HCT116 (cell line): ENCODE measurements around the gene ADGRA3. TPM values are rescaled to one million over a fixed set of nuclear protein-coding genes. Genes with fewer than 3 reads are reported as not detected.

ENCODE experiments used
- ATAC-seq: fragments of 200-7000 bp; cut with Tn5 transposase; 2 replicates; pipeline ENCODE4 v1.9.1; 2020; ENCODE audit warnings: mild to moderate bottlenecking, moderate library complexity
- BruUV-seq: library from RNA; stranded (reverse); fragments of 400-500 nt; replicated peaks from 2 replicates; lab custom pipeline; 2021; lab: Mats Ljungman, UMichigan
- CTCF ChIA-PET: fragments of 300-600 bp; sonication (Branson Sonifier 250); formaldehyde crosslinking; loops from one replicate; lab custom pipeline; 2021; ENCODE audit warnings: antibody characterized with exemption; lab: Charles Lee
- POLR2A ChIA-PET: fragments of 300-600, 350-600 bp; sonication (Branson Sonifier 250); formaldehyde crosslinking; loops from one replicate; lab custom pipeline; 2021; ENCODE audit warnings: antibody characterized with exemption; lab: Charles Lee
- RAD21 ChIA-PET, 2 experiments: fragments of 300-600 bp; sonication (Branson Sonifier 250); formaldehyde crosslinking; loops; one replicate each; lab custom pipeline; 2023; ENCODE audit warnings: low total read pairs in 2 of 2; ENCODE audit not compliant: uncharacterized antibody in 2 of 2, unreplicated experiment in 2 of 2, low non-redundant PET in 1 of 2; lab: Charles Lee
- DNase-seq: peaks from one replicate; pipeline ENCODE4 v3.0.0-alpha.2; 2010; ENCODE audit warnings: low read depth, low spot score
- H2AFZ ChIP-seq: fragments of 200-600 bp; shearing (Covaris generic), sonication (generic); 2 replicates; pipeline ENCODE4 v1.6.1; 2017; ENCODE audit warnings: low read depth, mixed run types, mixed read lengths, antibody characterized with exemption, low read length; ENCODE audit not compliant: poor library complexity, severe bottlenecking
- H3K27ac ChIP-seq: 2 replicates; pipeline ENCODE4 v1.5.1; 2012; ENCODE audit warnings: low read depth, low read length
- H3K27me3 ChIP-seq: fragments of 200-600 bp; sonication (generic); 2 replicates; pipeline ENCODE4 v1.6.1; 2016; ENCODE audit warnings: mixed run types, low read length, mixed read lengths; ENCODE audit not compliant: insufficient read depth
- H3K36me3 ChIP-seq, 2 experiments: fragments of 200-500 bp in 1 of 2; fragments of 200-600 bp in 1 of 2; sonication (Bioruptor generic) in 1 of 2; sonication (generic) in 1 of 2; 2 replicates each; pipeline versions ENCODE4 v1.5.1 to v1.6.1; 2014 to 2016; ENCODE audit warnings: low read length in 2 of 2, inconsistent platforms in 1 of 2, mixed read lengths in 1 of 2, mixed run types in 1 of 2; ENCODE audit not compliant: insufficient read depth in 2 of 2, control insufficient read depth in 1 of 2
- H3K4me1 ChIP-seq, 2 experiments: fragments of 200-600 bp in 1 of 2; sonication (generic) in 1 of 2; 2 replicates each; pipeline versions ENCODE4 v1.5.1 to v1.6.1; 2012 to 2017; ENCODE audit warnings: low read length in 2 of 2, inconsistent platforms in 1 of 2, mild to moderate bottlenecking in 1 of 2, mixed read lengths in 1 of 2, mixed run types in 1 of 2, moderate library complexity in 1 of 2; ENCODE audit not compliant: insufficient read depth in 2 of 2, control insufficient read depth in 1 of 2
- H3K4me2 ChIP-seq: fragments of 200-600 bp; sonication (generic); 2 replicates; pipeline ENCODE4 v1.6.1; 2017; ENCODE audit warnings: mixed run types, low read length, mixed read lengths
- H3K4me3 ChIP-seq, 2 experiments: fragments of 200-600 bp in 1 of 2; sonication (generic) in 1 of 2; replicated peaks in 1 of 2; 2 replicates each; pipeline ENCODE4 v1.5.1; 2011 to 2016; ENCODE audit warnings: low read length in 2 of 2, control low read depth in 1 of 2, low read depth in 1 of 2, mild to moderate bottlenecking in 1 of 2, mixed read lengths in 1 of 2, mixed run types in 1 of 2
- H3K79me2 ChIP-seq: fragments of 200-600 bp; sonication (generic); 2 replicates; pipeline ENCODE4 v1.6.1; 2017; ENCODE audit warnings: mild to moderate bottlenecking, mixed run types, low read length, moderate library complexity, mixed read lengths; ENCODE audit not compliant: insufficient read depth
- H3K9ac ChIP-seq: fragments of 200-600 bp; sonication (generic); 2 replicates; pipeline ENCODE4 v1.6.1; 2016; ENCODE audit warnings: low read length, mixed read lengths
- H3K9me2 ChIP-seq: fragments of 200-600 bp; sonication (generic), shearing (Covaris generic); 2 replicates; pipeline ENCODE4 v1.6.1; 2017; ENCODE audit warnings: mixed run types, mild to moderate bottlenecking, moderate library complexity; ENCODE audit not compliant: insufficient read depth
- H3K9me3 ChIP-seq, 2 experiments: fragments of 200-500 bp in 1 of 2; fragments of 200-600 bp in 1 of 2; sonication (Bioruptor generic) in 1 of 2; sonication (generic) in 1 of 2; 2 replicates each; pipeline ENCODE4 v1.6.1; 2014 to 2017; ENCODE audit warnings: low read length in 2 of 2, mixed read lengths in 2 of 2, inconsistent platforms in 1 of 2, low read depth in 1 of 2, mild to moderate bottlenecking in 1 of 2, mixed run types in 1 of 2, moderate library complexity in 1 of 2; ENCODE audit not compliant: control insufficient read depth in 1 of 2, insufficient read depth in 1 of 2
- H4K20me1 ChIP-seq: fragments of 200-600 bp; sonication (generic), shearing (Covaris generic); 2 replicates; pipeline ENCODE4 v1.6.1; 2017; ENCODE audit warnings: mixed run types, mild to moderate bottlenecking, moderate library complexity; ENCODE audit not compliant: insufficient read depth
- CBX3 ChIP-seq: IDR thresholded peaks from 2 replicates; pipeline ENCODE4 v1.6.1; 2012; ENCODE audit warnings: low read depth
- CEBPB ChIP-seq: IDR thresholded peaks from 2 replicates; pipeline ENCODE4 v1.6.1; 2012; ENCODE audit warnings: low read depth
- EGR1 ChIP-seq: IDR thresholded peaks from 2 replicates; pipeline ENCODE4 v1.6.1; 2012; ENCODE audit warnings: low read depth
- EZH2phosphoT487 ChIP-seq: fragments of 200-600 bp; IDR thresholded peaks from 2 replicates; pipeline ENCODE4 v1.6.1; 2018; ENCODE audit warnings: antibody characterized with exemption, borderline replicate concordance
- FOSL1 ChIP-seq: IDR thresholded peaks from 2 replicates; pipeline ENCODE4 v1.6.1; 2012; ENCODE audit warnings: low read depth
- POLR2A ChIP-seq: IDR thresholded peaks from 2 replicates; pipeline ENCODE4 v1.7.0; 2011; ENCODE audit warnings: borderline replicate concordance; ENCODE audit not compliant: insufficient read depth, insufficient read length; ENCODE audit errors: extremely low read depth
- POLR2AphosphoS5 ChIP-seq: IDR thresholded peaks from 2 replicates; pipeline ENCODE4 v1.6.1; 2011; ENCODE audit warnings: mild to moderate bottlenecking, low read depth, low read length, moderate library complexity
- RAD21 ChIP-seq: IDR thresholded peaks from 2 replicates; pipeline ENCODE4 v1.6.1; 2012; ENCODE audit warnings: low read depth, mild to moderate bottlenecking
- SIN3A ChIP-seq: IDR thresholded peaks from 2 replicates; pipeline ENCODE4 v1.6.1; 2012; ENCODE audit warnings: low read depth
- SP1 ChIP-seq: IDR thresholded peaks from 2 replicates; pipeline ENCODE4 v1.6.1; 2012; ENCODE audit warnings: low read depth
- SRF ChIP-seq: IDR thresholded peaks from 2 replicates; pipeline ENCODE4 v1.6.1; 2012; ENCODE audit warnings: low read depth
- TCF7L2 ChIP-seq: IDR thresholded peaks from 2 replicates; pipeline ENCODE4 v1.7.0; 2011; ENCODE audit warnings: borderline replicate concordance, inconsistent platforms; ENCODE audit not compliant: insufficient read depth, insufficient read length; ENCODE audit errors: extremely low read depth
- ZNF274 ChIP-seq: fragments of 200-500 bp; sonication (Bioruptor generic); IDR thresholded peaks from 2 replicates; pipeline ENCODE4 v1.6.1; 2014; ENCODE audit warnings: mild to moderate bottlenecking, low read depth, low read length, inconsistent platforms
- intact Hi-C: fragments of 100-400 bp; cut with micrococcal nuclease; formaldehyde crosslinking; loops from 2 replicates; pipeline ENCODE4 v1.10.0; 2022
- total RNA-seq: library from RNA; stranded (reverse); gene quantifications from one replicate; pipeline ENCODE4 v1.2.1, GENCODE V29; 2021; ENCODE audit not compliant: unreplicated experiment
- TF ChIP-seq, protein P1 (sequence below), 3 experiments: fragments of 200-600 bp in 1 of 3; sonication (generic) in 1 of 3; IDR thresholded peaks in 2 of 3; conservative IDR thresholded peaks in 1 of 3; 2 replicates each; pipeline ENCODE4 v1.5.1; 2012 to 2017; ENCODE audit warnings: low read depth in 2 of 3, low read length in 2 of 3, antibody characterized with exemption in 1 of 3, borderline replicate concordance in 1 of 3, control low read depth in 1 of 3, mild to moderate bottlenecking in 1 of 3, mixed read lengths in 1 of 3, mixed run types in 1 of 3, moderate library complexity in 1 of 3; ENCODE audit not compliant: insufficient read depth in 1 of 3
- TF ChIP-seq, protein P2 (sequence below): IDR thresholded peaks from 2 replicates; pipeline ENCODE4 v1.6.1; 2011; ENCODE audit warnings: mild to moderate bottlenecking, low read length, moderate library complexity; ENCODE audit not compliant: insufficient replicate concordance; ENCODE audit errors: extremely low read depth

ADGRA3 gene
- total RNA-seq, 1 experiment from 2014 or later, result 43.0 TPM

DNA sequence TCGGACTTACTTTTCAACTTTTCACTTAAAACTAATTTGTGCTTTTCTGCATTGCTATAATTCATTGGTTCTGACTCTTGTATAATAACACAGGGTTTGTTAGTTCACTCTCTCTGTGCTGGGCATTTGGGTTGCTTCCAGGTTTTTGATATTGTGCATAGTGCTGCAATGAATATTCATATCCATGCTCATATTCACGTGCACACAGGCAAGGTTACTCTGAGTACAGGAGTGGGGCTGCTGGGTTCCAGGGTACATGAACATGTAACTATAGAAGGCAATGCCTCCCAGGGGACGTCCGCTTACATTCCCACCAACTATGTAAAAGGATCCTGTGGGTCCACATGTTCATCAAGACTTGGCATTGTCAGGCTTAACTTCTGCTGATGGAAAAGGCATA lies 117.2 kb downstream of the ADGRA3 start:
- Histone ChIP-seq H3K9ac (no peak overlapping the region), H3K4me2 (no peak overlapping the region), H2AFZ (no peak overlapping the region), H3K4me1 (no peaks in the 10 kb centered on the region), H3K4me3 (no peak overlapping the region), H3K27ac (no peak overlapping the region), H3K27me3 (no peaks in the 10 kb centered on the region), H3K9me2 (no peaks in the 10 kb centered on the region), H3K9me3 (no peaks in the 10 kb centered on the region), H4K20me1 (no peaks in the 10 kb centered on the region), H3K79me2 (no peaks in the 10 kb centered on the region), H3K36me3 (peaks cover 3 to 7% of the 10 kb centered on the region in 2 experiments; a peak in 1 of 4 replicates)
- no peak for DNase-seq
- intact Hi-C loops, result no loop called here
- BruUV-seq, result no TSS peak
- RAD21 ChIA-PET, result no interaction called here
- POLR2A ChIA-PET, result no interaction called here
- CTCF ChIA-PET, result no interaction called here
- TF ChIP-seq CBX3, result no peak
- no peak for TF ChIP-seq POLR2AphosphoS5
- no peak for TF ChIP-seq SRF
- TF ChIP-seq ZNF274, result no peak
- TF ChIP-seq, protein P1, sequence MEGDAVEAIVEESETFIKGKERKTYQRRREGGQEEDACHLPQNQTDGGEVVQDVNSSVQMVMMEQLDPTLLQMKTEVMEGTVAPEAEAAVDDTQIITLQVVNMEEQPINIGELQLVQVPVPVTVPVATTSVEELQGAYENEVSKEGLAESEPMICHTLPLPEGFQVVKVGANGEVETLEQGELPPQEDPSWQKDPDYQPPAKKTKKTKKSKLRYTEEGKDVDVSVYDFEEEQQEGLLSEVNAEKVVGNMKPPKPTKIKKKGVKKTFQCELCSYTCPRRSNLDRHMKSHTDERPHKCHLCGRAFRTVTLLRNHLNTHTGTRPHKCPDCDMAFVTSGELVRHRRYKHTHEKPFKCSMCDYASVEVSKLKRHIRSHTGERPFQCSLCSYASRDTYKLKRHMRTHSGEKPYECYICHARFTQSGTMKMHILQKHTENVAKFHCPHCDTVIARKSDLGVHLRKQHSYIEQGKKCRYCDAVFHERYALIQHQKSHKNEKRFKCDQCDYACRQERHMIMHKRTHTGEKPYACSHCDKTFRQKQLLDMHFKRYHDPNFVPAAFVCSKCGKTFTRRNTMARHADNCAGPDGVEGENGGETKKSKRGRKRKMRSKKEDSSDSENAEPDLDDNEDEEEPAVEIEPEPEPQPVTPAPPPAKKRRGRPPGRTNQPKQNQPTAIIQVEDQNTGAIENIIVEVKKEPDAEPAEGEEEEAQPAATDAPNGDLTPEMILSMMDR (IDR thresholded peaks at IDR 0.05 in 2 of 3, conservative IDR thresholded peaks at IDR 0.05 in 1 of 3; ENCODE audit: borderline replicate concordance in 1 of 3, insufficient read depth in 1 of 3, low read depth in 2 of 3, low read length in 2 of 3), result no peak
- no peak for TF ChIP-seq EGR1
- TF ChIP-seq, protein P2, sequence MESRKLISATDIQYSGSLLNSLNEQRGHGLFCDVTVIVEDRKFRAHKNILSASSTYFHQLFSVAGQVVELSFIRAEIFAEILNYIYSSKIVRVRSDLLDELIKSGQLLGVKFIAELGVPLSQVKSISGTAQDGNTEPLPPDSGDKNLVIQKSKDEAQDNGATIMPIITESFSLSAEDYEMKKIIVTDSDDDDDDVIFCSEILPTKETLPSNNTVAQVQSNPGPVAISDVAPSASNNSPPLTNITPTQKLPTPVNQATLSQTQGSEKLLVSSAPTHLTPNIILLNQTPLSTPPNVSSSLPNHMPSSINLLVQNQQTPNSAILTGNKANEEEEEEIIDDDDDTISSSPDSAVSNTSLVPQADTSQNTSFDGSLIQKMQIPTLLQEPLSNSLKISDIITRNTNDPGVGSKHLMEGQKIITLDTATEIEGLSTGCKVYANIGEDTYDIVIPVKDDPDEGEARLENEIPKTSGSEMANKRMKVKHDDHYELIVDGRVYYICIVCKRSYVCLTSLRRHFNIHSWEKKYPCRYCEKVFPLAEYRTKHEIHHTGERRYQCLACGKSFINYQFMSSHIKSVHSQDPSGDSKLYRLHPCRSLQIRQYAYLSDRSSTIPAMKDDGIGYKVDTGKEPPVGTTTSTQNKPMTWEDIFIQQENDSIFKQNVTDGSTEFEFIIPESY, result no peak
- no peak for TF ChIP-seq TCF7L2
- TF ChIP-seq CEBPB, result no peak
- TF ChIP-seq SIN3A, result no peak
- no peak for TF ChIP-seq POLR2A
- TF ChIP-seq RAD21, result no peak
- no peak for TF ChIP-seq FOSL1
- no peak for TF ChIP-seq EZH2phosphoT487
- no peak for TF ChIP-seq SP1
- no peak for ATAC-seq
